GM12891 (cell line): ENCODE results near the gene RNF14.

Experiments used
- POLR2A ChIP-seq: IDR thresholded peaks from 2 replicates; pipeline ENCODE4 v1.6.1; 2011; ENCODE audit warnings: low read depth, low read length, control low read depth
- POLR2AphosphoS5 ChIP-seq: IDR thresholded peaks from 2 replicates; pipeline ENCODE4 v1.6.1; 2011; ENCODE audit warnings: low read depth, low read length, control low read depth
- SPI1 ChIP-seq: IDR thresholded peaks from 2 replicates; pipeline ENCODE4 v1.6.1; 2011; ENCODE audit warnings: low read depth, low read length, control low read depth

DNA sequence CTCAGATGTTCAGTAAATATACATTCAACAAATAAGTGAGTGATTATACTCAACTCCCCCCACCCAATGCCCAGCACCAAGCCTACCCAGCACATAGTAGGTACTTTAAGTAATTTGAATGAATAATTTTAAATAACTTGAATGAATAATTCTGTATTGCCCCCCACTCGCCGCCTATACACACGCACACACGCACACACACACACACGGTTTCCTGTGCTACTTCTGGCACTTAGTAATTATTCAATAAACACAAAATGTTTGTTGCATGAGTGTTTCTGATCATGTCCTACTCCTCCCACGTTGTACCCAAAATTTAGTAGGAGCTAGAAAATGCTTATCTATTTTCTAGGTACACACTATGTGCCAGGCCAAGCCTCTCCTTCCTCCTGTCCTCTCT lies 27.1 kb upstream of the RNF14 start:
- TF ChIP-seq POLR2A (no peak), POLR2AphosphoS5 (no peak), SPI1 (no peak)
